ENCODE measurements around the gene CYTIP. TPM values are rescaled to one million over a fixed set of nuclear protein-coding genes. Genes with fewer than 3 reads are reported as not detected.

The CYTIP gene
- total RNA-seq, 1 experiment from 2014 or later = 1.2 TPM

GRCh38 chr2:157427922-157428303 is 16.0 kb downstream of the CYTIP start (continued):
- no peak for TF ChIP-seq E2F4 (CRISPR knock-in tag; IDR thresholded peaks at IDR 0.05; ENCODE audit: borderline replicate concordance, low read depth)
- TF ChIP-seq NR1H2 (CRISPR knock-in tag; IDR thresholded peaks at IDR 0.05) = no peak
- no peak for TF ChIP-seq USF2 (CRISPR knock-in tag; IDR thresholded peaks at IDR 0.05)
- TF ChIP-seq SMAD4 (CRISPR knock-in tag; IDR thresholded peaks at IDR 0.05) = no peak
- TF ChIP-seq JAZF1 (CRISPR knock-in tag; IDR thresholded peaks at IDR 0.05) = no peak
- no peak for TF ChIP-seq EMX1 (CRISPR knock-in tag; IDR thresholded peaks at IDR 0.05)
- no peak for TF ChIP-seq ETV6 (CRISPR knock-in tag; IDR thresholded peaks at IDR 0.05)
- TF ChIP-seq GRHL2 (CRISPR knock-in tag; IDR thresholded peaks at IDR 0.05; ENCODE audit: insufficient replicate concordance, severe bottlenecking) = no peak
- TF ChIP-seq CDX4 (CRISPR knock-in tag; IDR thresholded peaks at IDR 0.05; ENCODE audit: borderline replicate concordance) = no peak
- no peak for TF ChIP-seq FOXP4 (CRISPR knock-in tag; IDR thresholded peaks at IDR 0.05)

- H3K4me3 Mint-ChIP-seq = no peak overlapping the region
- CTCF ChIA-PET = no interaction called here
- no peak for TF ChIP-seq ZNF512 (CRISPR knock-in tag; IDR thresholded peaks at IDR 0.05; ENCODE audit: borderline replicate concordance)
- no peak for TF ChIP-seq TEAD1 (CRISPR knock-in tag; IDR thresholded peaks at IDR 0.05)
- TF ChIP-seq ZNF317 (CRISPR knock-in tag; IDR thresholded peaks at IDR 0.05; ENCODE audit: borderline replicate concordance, low read depth) = no peak
- TF ChIP-seq CDX4 (CRISPR knock-in tag; IDR thresholded peaks at IDR 0.05; ENCODE audit: borderline replicate concordance) = no peak
- TF ChIP-seq SP1 (CRISPR knock-in tag; conservative IDR thresholded peaks at IDR 0.05) = no peak
- TF ChIP-seq ZNF232 (CRISPR knock-in tag; IDR thresholded peaks at IDR 0.05) = no peak
- TF ChIP-seq ETV6 (CRISPR knock-in tag; IDR thresholded peaks at IDR 0.05) = no peak
- no peak for TF ChIP-seq NR3C1 (CRISPR knock-in tag; conservative IDR thresholded peaks at IDR 0.05; ENCODE audit: low read depth)
- TF ChIP-seq ZSCAN18 (CRISPR knock-in tag; IDR thresholded peaks at IDR 0.05) = no peak
- no peak for TF ChIP-seq E2F1 (CRISPR knock-in tag; IDR thresholded peaks at IDR 0.05)
- no peak for TF ChIP-seq ZNF423 (CRISPR knock-in tag; IDR thresholded peaks at IDR 0.05)
- TF ChIP-seq RORB (CRISPR knock-in tag; IDR thresholded peaks at IDR 0.05) = no peak
- TF ChIP-seq SMAD3 (CRISPR knock-in tag; IDR thresholded peaks at IDR 0.05; ENCODE audit: borderline replicate concordance) = no peak
- no peak for TF ChIP-seq MAX (CRISPR knock-in tag; IDR thresholded peaks at IDR 0.05)
- TF ChIP-seq ZNF121 (CRISPR knock-in tag; IDR thresholded peaks at IDR 0.05) = no peak
- TF ChIP-seq FOXP4 (CRISPR knock-in tag; IDR thresholded peaks at IDR 0.05) = no peak
Measured at GRCh38 chr2:157427003-157427921, 16.6 kb downstream of the CYTIP start.

More at GRCh38 chr2:157427003-157427921, 16.6 kb downstream of the CYTIP start:
- H3K36me3 Mint-ChIP-seq = peaks cover 17% of the 10 kb centered on the region
- DNase-seq (ENCODE audit: low spot score) = no peak
- H3K4me1 Mint-ChIP-seq = peaks cover 9% of the 10 kb centered on the region
- H3K27me3 Mint-ChIP-seq (ENCODE audit: low read depth) = no peaks in the 10 kb centered on the region
- POLR2A ChIA-PET = no interaction called here
- no peak for ATAC-seq
- H3K9me3 Mint-ChIP-seq = peaks cover 28% of the 10 kb centered on the region
- H3K27ac Mint-ChIP-seq = no peak overlapping the region
